Activated CD8-positive, alpha-beta T cell treated with anti-CD3 and anti-CD28 coated beads, Interleukin-2, amount 10 ng/mL, durations not matched to agents 7 days and 5 days (primary cell): ENCODE measurements around the gene ARSB. TPM values are rescaled to one million over a fixed set of nuclear protein-coding genes. Genes with fewer than 3 reads are reported as not detected.
"Not testable (repeated sequence)": the region's sequence is repeated elsewhere in the genome, so short reads cannot be mapped to it uniquely, and the experiment has no call there.

Source experiments
- ATAC-seq: fragments of 150-1000 bp; cut with Tn5 transposase; one replicate; pipeline ENCODE4 v1.10.0; 2021; ENCODE audit warnings: moderate library complexity
- CTCF ChIA-PET: fragments of 350-600 bp; sonication (Branson Sonifier 250); formaldehyde crosslinking; loops from one replicate; lab custom pipeline; 2021; ENCODE audit warnings: antibody characterized with exemption; lab: Charles Lee
- POLR2A ChIA-PET: fragments of 350-600 bp; sonication (Branson Sonifier 250); formaldehyde crosslinking; loops from one replicate; lab custom pipeline; 2021; ENCODE audit warnings: antibody characterized with exemption; lab: Charles Lee
- DNase-seq: peaks from one replicate; pipeline ENCODE4 v3.0.0-alpha.2; 2020
- H3K27ac Mint-ChIP-seq: one replicate; pipeline ENCODE4 v1.8.0; 2021; ENCODE audit warnings: mild to moderate bottlenecking, mixed read lengths
- H3K27me3 Mint-ChIP-seq: one replicate; pipeline ENCODE4 v1.8.0; 2021; ENCODE audit warnings: low read depth, mixed read lengths
- H3K36me3 Mint-ChIP-seq: one replicate; pipeline ENCODE4 v1.8.0; 2021; ENCODE audit warnings: low read depth, mixed read lengths
- H3K4me1 Mint-ChIP-seq: one replicate; pipeline ENCODE4 v1.8.0; 2021; ENCODE audit warnings: low read depth, mixed read lengths
- H3K4me3 Mint-ChIP-seq: one replicate; pipeline ENCODE4 v1.8.0; 2021; ENCODE audit warnings: mild to moderate bottlenecking, mixed read lengths
- H3K9me3 Mint-ChIP-seq: one replicate; pipeline ENCODE4 v1.8.0; 2022; ENCODE audit warnings: mixed read lengths; ENCODE audit not compliant: insufficient read depth
- total RNA-seq, 2 experiments: library from RNA; stranded (reverse); gene quantifications; one replicate each; pipeline ENCODE4 v1.2.3, GENCODE V29; 2021

Gene ARSB
- total RNA-seq, 2 experiments from 2014 or later: 10.3 TPM

GRCh38 chr5:78732721-78733120 lies 252.4 kb downstream of the ARSB start:
- DNase-seq, H3K4me3 Mint-ChIP-seq, H3K27ac Mint-ChIP-seq, H3K9me3 Mint-ChIP-seq, CTCF ChIA-PET, H3K36me3 Mint-ChIP-seq, H3K4me1 Mint-ChIP-seq, POLR2A ChIA-PET, H3K27me3 Mint-ChIP-seq, ATAC-seq: not testable (repeated sequence)

- ChIA-PET POLR2A (no interaction called here), CTCF (no interaction called here)
- Mint-ChIP-seq H3K27me3 (no peaks in the 10 kb centered on the region), H3K4me3 (no peak overlapping the region), H3K36me3 (no peaks in the 10 kb centered on the region), H3K27ac (no peak overlapping the region), H3K4me1 (no peaks in the 10 kb centered on the region), H3K9me3 (no peaks in the 10 kb centered on the region)
- DNase-seq (no peak), ATAC-seq (no peak)
These were observed 253.2 kb downstream of the ARSB start for GRCh38 chr5:78731884-78732283.

- DNase-seq (no peak), ATAC-seq (no peak)
- no peaks in the 10 kb centered on the region for H3K9me3 Mint-ChIP-seq
- no peak overlapping the region for H3K27ac Mint-ChIP-seq
- CTCF ChIA-PET: no interaction called here
- no peaks in the 10 kb centered on the region for H3K4me1 Mint-ChIP-seq
- POLR2A ChIA-PET: no interaction called here
- H3K27me3 Mint-ChIP-seq: no peaks in the 10 kb centered on the region
- no peak overlapping the region for H3K4me3 Mint-ChIP-seq
- H3K36me3 Mint-ChIP-seq: no peaks in the 10 kb centered on the region
These were observed 254.6 kb downstream of the ARSB start for GRCh38 chr5:78730300-78731094.

GRCh38 chr5:78727786-78728761 lies 257.0 kb downstream of the ARSB start:
- ATAC-seq (no peak), DNase-seq (no peak)
- H3K4me3 Mint-ChIP-seq: no peak overlapping the region
- no peaks in the 10 kb centered on the region for H3K27me3 Mint-ChIP-seq
- ChIA-PET POLR2A (no interaction called here), CTCF (interaction anchor here (1.1 kb wide), 1 partner anchor 16 kb away, joined by 3 read pairs; no protein-coding TSS in a partner anchor)
- H3K36me3 Mint-ChIP-seq: no peaks in the 10 kb centered on the region
- H3K27ac Mint-ChIP-seq: no peak overlapping the region
- H3K4me1 Mint-ChIP-seq: no peaks in the 10 kb centered on the region
- H3K9me3 Mint-ChIP-seq: no peaks in the 10 kb centered on the region

Other genes starting within 250 kb of the ARSB start
- gene DMGDH, start 84.4 kb upstream of the ARSB start, total RNA-seq: not detected
- gene BHMT2, start 84.5 kb upstream of the ARSB start, total RNA-seq: not detected
- not detected for gene BHMT, start 126.5 kb upstream of the ARSB start, total RNA-seq